BLaER1 (cell line): ENCODE measurements around the gene IL17REL.
A peak's percentile ranks its signal among the peaks of the same experiment; 100 is the strongest.
"Not testable (repeated sequence)": the region's sequence is repeated elsewhere in the genome, so short reads cannot be mapped to it uniquely, and the experiment has no call there.

Source experiments
- H3K27ac ChIP-seq: shearing (Covaris generic); formaldehyde crosslinking; 2 replicates; pipeline ENCODE4 v1.8.1; 2022
- H3K27me3 ChIP-seq: shearing (Covaris generic); formaldehyde crosslinking; 2 replicates; pipeline ENCODE4 v1.8.1; 2022
- H3K36me3 ChIP-seq: shearing (Covaris generic); formaldehyde crosslinking; 2 replicates; pipeline ENCODE4 v1.8.1; 2022
- H3K4me1 ChIP-seq: shearing (Covaris generic); formaldehyde crosslinking; 2 replicates; pipeline ENCODE4 v1.8.1; 2022
- H3K4me2 ChIP-seq: shearing (Covaris generic); formaldehyde crosslinking; 2 replicates; pipeline ENCODE4 v1.8.1; 2022
- H3K4me3 ChIP-seq: shearing (Covaris generic); formaldehyde crosslinking; 2 replicates; pipeline ENCODE4 v1.8.1; 2022
- H3K9ac ChIP-seq: shearing (Covaris generic); formaldehyde crosslinking; 2 replicates; pipeline ENCODE4 v1.8.1; 2022
- H3K9me3 ChIP-seq: shearing (Covaris generic); formaldehyde crosslinking; 2 replicates; pipeline ENCODE4 v1.8.1; 2022
- H4K20me1 ChIP-seq: shearing (Covaris generic); formaldehyde crosslinking; 2 replicates; pipeline ENCODE4 v1.8.1; 2022
- Cebpa-rat ChIP-seq: shearing (Covaris generic); IDR thresholded peaks from 2 replicates; pipeline ENCODE4 v1.8.1; 2022

The IL17REL gene

GRCh38 chr22:49991167-49991566 is 21.4 kb downstream of the IL17REL start:
- Histone ChIP-seq H4K20me1 (no peaks in the 10 kb centered on the region), H3K9ac (no peak overlapping the region), H3K27me3 (no peaks in the 10 kb centered on the region), H3K27ac (no peak overlapping the region), H3K36me3 (no peaks in the 10 kb centered on the region), H3K4me2 (no peak overlapping the region), H3K9me3 (peaks cover 56% of the 10 kb centered on the region), H3K4me1 (peaks cover 10% of the 10 kb centered on the region), H3K4me3 (no peak overlapping the region)
- no peak for TF ChIP-seq Cebpa-rat

- H4K20me1 ChIP-seq, H3K36me3 ChIP-seq, H3K4me3 ChIP-seq, H3K27ac ChIP-seq, H3K9ac ChIP-seq, H3K4me2 ChIP-seq, H3K27me3 ChIP-seq: not testable (repeated sequence)
- Histone ChIP-seq H3K4me1 (peaks cover 10% of the 10 kb centered on the region), H3K9me3 (peaks cover 69% of the 10 kb centered on the region)
These were observed 22.7 kb downstream of the IL17REL start for GRCh38 chr22:49989826-49990225.

GRCh38 chr22:49986325-49986724 is 26.2 kb downstream of the IL17REL start:
- H3K4me3 ChIP-seq = no peak overlapping the region
- no peaks in the 10 kb centered on the region for H3K4me1 ChIP-seq
- no peak for TF ChIP-seq Cebpa-rat
- H3K9ac ChIP-seq = no peak overlapping the region
- no peak overlapping the region for H3K4me2 ChIP-seq
- H3K27me3 ChIP-seq = no peaks in the 10 kb centered on the region
- no peaks in the 10 kb centered on the region for H3K36me3 ChIP-seq
- H3K9me3 ChIP-seq = peaks cover 92% of the 10 kb centered on the region
- no peak overlapping the region for H3K27ac ChIP-seq
- no peaks in the 10 kb centered on the region for H4K20me1 ChIP-seq

GRCh38 chr22:49983148-49984042 is 29.2 kb downstream of the IL17REL start:
- H3K9ac ChIP-seq = no peak overlapping the region
- H3K27me3 ChIP-seq = no peaks in the 10 kb centered on the region
- H3K27ac ChIP-seq = no peak overlapping the region
- no peaks in the 10 kb centered on the region for H4K20me1 ChIP-seq
- H3K9me3 ChIP-seq = peaks cover 86% of the 10 kb centered on the region
- H3K36me3 ChIP-seq = no peaks in the 10 kb centered on the region
- H3K4me3 ChIP-seq = no peak overlapping the region
- no peak overlapping the region for H3K4me2 ChIP-seq
- no peak for TF ChIP-seq Cebpa-rat
- H3K4me1 ChIP-seq = no peaks in the 10 kb centered on the region

GRCh38 chr22:49981799-49982198 is 30.8 kb downstream of the IL17REL start:
- H3K27me3 ChIP-seq, H3K27ac ChIP-seq, H3K4me2 ChIP-seq, H3K4me1 ChIP-seq, H4K20me1 ChIP-seq, H3K4me3 ChIP-seq, H3K36me3 ChIP-seq, H3K9ac ChIP-seq: not testable (repeated sequence)
- H3K9me3 ChIP-seq = peaks cover 72% of the 10 kb centered on the region

- peaks cover 18% of the 10 kb centered on the region for H3K4me1 ChIP-seq
These were observed 32.8 kb downstream of the IL17REL start for GRCh38 chr22:49979587-49980264.

GRCh38 chr22:49977578-49977977 is 35.0 kb downstream of the IL17REL start:
- no peaks in the 10 kb centered on the region for H4K20me1 ChIP-seq
- no peak overlapping the region for H3K4me2 ChIP-seq
- peaks cover 35% of the 10 kb centered on the region for H3K9me3 ChIP-seq
- peaks cover 18% of the 10 kb centered on the region for H3K4me1 ChIP-seq
- H3K36me3 ChIP-seq = no peaks in the 10 kb centered on the region
- H3K27me3 ChIP-seq = peaks cover 2% of the 10 kb centered on the region; the same call in 1 of the 2 replicates
- no peak overlapping the region for H3K4me3 ChIP-seq
- H3K9ac ChIP-seq = no peak overlapping the region
- no peak overlapping the region for H3K27ac ChIP-seq
- no peak for TF ChIP-seq Cebpa-rat

More at GRCh38 chr22:49979587-49980264, 32.8 kb downstream of the IL17REL start:
- Histone ChIP-seq H3K9ac (no peak overlapping the region), H3K27ac (no peak overlapping the region), H3K4me2 (no peak overlapping the region), H3K4me3 (no peak overlapping the region), H3K27me3 (no peaks in the 10 kb centered on the region), H4K20me1 (no peaks in the 10 kb centered on the region), H3K9me3 (peaks cover 54% of the 10 kb centered on the region), H3K36me3 (no peaks in the 10 kb centered on the region)
- no peak for TF ChIP-seq Cebpa-rat

GRCh38 chr22:49976439-49977175 is 36.0 kb downstream of the IL17REL start:
- H3K27me3 ChIP-seq = peaks cover 11% of the 10 kb centered on the region
- peak overlapping the region; percentile 44 for H3K4me2 ChIP-seq
- TF ChIP-seq Cebpa-rat = no peak
- H3K36me3 ChIP-seq = no peaks in the 10 kb centered on the region
- no peak overlapping the region for H3K9ac ChIP-seq
- H3K27ac ChIP-seq = no peak overlapping the region
- H3K4me1 ChIP-seq = peaks cover 24% of the 10 kb centered on the region
- 0 out of 2 replicates have a peak, but pooled peaks cover 6% of the 10 kb centered on the region for H4K20me1 ChIP-seq
- no peak overlapping the region for H3K4me3 ChIP-seq
- H3K9me3 ChIP-seq = peaks cover 25% of the 10 kb centered on the region

GRCh38 chr22:49975543-49976389 is 36.8 kb downstream of the IL17REL start:
- Histone ChIP-seq H3K27me3 (peaks cover 20% of the 10 kb centered on the region), H3K4me2 (peak overlapping the region; percentile 44), H3K9ac (no peak overlapping the region), H3K4me1 (peaks cover 33% of the 10 kb centered on the region), H3K4me3 (no peak overlapping the region), H3K9me3 (peaks cover 17% of the 10 kb centered on the region), H3K27ac (no peak overlapping the region), H3K36me3 (no peaks in the 10 kb centered on the region), H4K20me1 (0 out of 2 replicates have a peak, but pooled peaks cover 10% of the 10 kb centered on the region)
- TF ChIP-seq Cebpa-rat = no peak
